Glutamatergic neuron (in vitro differentiated cells): ENCODE measurements around the gene LYPD6. TPM values are rescaled to one million over a fixed set of nuclear protein-coding genes. Genes with fewer than 3 reads are reported as not detected.

Experiments used
- DNase-seq: peaks from one replicate; pipeline ENCODE4 v3.0.0; 2022
- H3K27ac Mint-ChIP-seq: one replicate; pipeline ENCODE4 v1.8.0; 2020; ENCODE audit warnings: mild to moderate bottlenecking, mixed read lengths, inconsistent platforms; ENCODE audit not compliant: unreplicated experiment
- H3K27me3 Mint-ChIP-seq: one replicate; pipeline ENCODE4 v1.8.0; 2020; ENCODE audit warnings: mild to moderate bottlenecking, moderate library complexity, mixed read lengths, inconsistent platforms; ENCODE audit not compliant: unreplicated experiment
- H3K36me3 Mint-ChIP-seq: one replicate; pipeline ENCODE4 v1.8.0; 2020; ENCODE audit warnings: mild to moderate bottlenecking, mixed read lengths, inconsistent platforms; ENCODE audit not compliant: unreplicated experiment
- H3K4me1 Mint-ChIP-seq: one replicate; pipeline ENCODE4 v1.8.0; 2020; ENCODE audit warnings: mild to moderate bottlenecking, low read depth, mixed read lengths, inconsistent platforms; ENCODE audit not compliant: unreplicated experiment
- H3K4me3 Mint-ChIP-seq: one replicate; pipeline ENCODE4 v1.8.0; 2020; ENCODE audit warnings: mild to moderate bottlenecking, mixed read lengths, inconsistent platforms; ENCODE audit not compliant: unreplicated experiment
- H3K9me3 Mint-ChIP-seq: one replicate; pipeline ENCODE4 v1.8.0; 2020; ENCODE audit warnings: mild to moderate bottlenecking, moderate library complexity, mixed read lengths, inconsistent platforms; ENCODE audit not compliant: unreplicated experiment
- total RNA-seq: library from RNA; stranded (reverse); fragmentation: NEBNext Ultra II Directional; extraction: Animal tissue kit (Norgen Biotek cat#: 25700); gene quantifications from one replicate; pipeline ENCODE4 v1.2.1, GENCODE V29; 2021; ENCODE audit not compliant: unreplicated experiment
- TF ChIP-seq, protein P1 (sequence below): fragments of 200-600 bp; sonication (generic); IDR thresholded peaks from one replicate; pipeline ENCODE4 v1.5.0; 2021; ENCODE audit not compliant: partially characterized antibody, unreplicated experiment

Gene LYPD6
- total RNA-seq, 1 donor from 2014 or later: 1.5 TPM

DNA sequence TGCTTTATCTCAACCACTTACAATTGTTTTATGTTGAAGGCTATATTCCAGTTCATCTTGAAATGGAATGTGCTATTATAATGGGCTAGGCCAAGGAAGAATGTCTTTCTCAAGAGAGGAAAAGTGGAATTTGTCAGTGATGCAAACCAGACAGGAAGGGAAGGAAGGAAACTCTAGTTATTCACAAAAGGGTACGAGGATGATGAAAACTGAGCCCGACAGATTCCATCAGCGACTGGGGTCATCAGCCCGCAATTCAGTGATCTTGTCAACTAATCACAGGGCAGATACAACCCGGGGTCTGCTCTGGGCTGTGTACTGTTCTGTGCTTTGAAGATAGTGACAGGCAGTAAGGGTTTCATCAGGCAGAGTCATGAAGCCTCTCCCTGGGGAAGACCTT is 23.4 kb upstream of the LYPD6 start:
- Mint-ChIP-seq H3K9me3 (no peaks in the 10 kb centered on the region), H3K27ac (no peak overlapping the region), H3K4me1 (no peaks in the 10 kb centered on the region), H3K27me3 (peaks cover 2% of the 10 kb centered on the region), H3K36me3 (no peaks in the 10 kb centered on the region), H3K4me3 (no peak overlapping the region)
- no peak for DNase-seq
- TF ChIP-seq, protein P1, sequence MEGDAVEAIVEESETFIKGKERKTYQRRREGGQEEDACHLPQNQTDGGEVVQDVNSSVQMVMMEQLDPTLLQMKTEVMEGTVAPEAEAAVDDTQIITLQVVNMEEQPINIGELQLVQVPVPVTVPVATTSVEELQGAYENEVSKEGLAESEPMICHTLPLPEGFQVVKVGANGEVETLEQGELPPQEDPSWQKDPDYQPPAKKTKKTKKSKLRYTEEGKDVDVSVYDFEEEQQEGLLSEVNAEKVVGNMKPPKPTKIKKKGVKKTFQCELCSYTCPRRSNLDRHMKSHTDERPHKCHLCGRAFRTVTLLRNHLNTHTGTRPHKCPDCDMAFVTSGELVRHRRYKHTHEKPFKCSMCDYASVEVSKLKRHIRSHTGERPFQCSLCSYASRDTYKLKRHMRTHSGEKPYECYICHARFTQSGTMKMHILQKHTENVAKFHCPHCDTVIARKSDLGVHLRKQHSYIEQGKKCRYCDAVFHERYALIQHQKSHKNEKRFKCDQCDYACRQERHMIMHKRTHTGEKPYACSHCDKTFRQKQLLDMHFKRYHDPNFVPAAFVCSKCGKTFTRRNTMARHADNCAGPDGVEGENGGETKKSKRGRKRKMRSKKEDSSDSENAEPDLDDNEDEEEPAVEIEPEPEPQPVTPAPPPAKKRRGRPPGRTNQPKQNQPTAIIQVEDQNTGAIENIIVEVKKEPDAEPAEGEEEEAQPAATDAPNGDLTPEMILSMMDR: no peak

DNA sequence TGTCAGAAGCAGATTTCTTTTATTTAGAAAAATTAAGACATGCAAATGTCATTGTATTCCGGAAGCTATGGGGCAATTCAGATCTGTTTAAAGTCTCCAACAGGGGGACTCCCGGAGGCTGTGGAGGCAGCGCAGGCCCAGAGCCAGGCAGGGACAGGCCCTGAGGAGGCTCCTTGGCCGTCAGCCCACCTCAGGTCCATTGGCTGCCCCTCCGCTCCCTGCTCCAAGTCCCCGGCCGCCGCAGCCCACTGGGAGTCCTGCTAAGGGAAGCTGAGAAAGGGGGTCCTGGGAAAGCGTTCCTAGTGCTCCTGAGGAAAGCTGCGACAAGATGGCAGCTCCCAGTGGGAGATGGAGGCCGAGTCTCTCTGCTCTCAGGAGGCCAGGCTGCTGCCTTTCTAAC is 20.0 kb upstream of the LYPD6 start:
- no peaks in the 10 kb centered on the region for H3K36me3 Mint-ChIP-seq
- no peak overlapping the region for H3K27ac Mint-ChIP-seq
- H3K4me3 Mint-ChIP-seq: no peak overlapping the region
- no peaks in the 10 kb centered on the region for H3K27me3 Mint-ChIP-seq
- H3K4me1 Mint-ChIP-seq: no peaks in the 10 kb centered on the region
- DNase-seq: no peak
- TF ChIP-seq, protein P1: no peak
- H3K9me3 Mint-ChIP-seq: no peaks in the 10 kb centered on the region

DNA sequence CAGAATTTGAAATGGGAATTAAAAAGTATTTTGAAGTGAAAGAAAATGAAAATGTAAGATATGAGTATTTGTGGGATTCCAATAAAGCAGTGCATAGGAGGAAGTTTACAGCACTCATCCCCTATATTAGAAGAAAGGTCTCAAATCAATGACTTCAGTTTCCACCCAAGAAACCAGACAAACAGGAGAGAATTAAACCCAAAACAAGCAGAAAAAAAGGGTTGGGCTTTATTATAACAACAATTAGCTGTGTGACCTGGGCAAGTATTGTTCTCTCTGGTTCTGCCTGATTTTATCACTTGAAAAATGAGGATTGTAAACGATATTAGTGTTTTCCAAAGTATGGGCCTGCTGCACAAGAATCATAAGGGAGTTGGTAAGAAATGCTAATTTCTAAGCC is 18.3 kb upstream of the LYPD6 start:
- H3K4me1 Mint-ChIP-seq: no peaks in the 10 kb centered on the region
- no peaks in the 10 kb centered on the region for H3K9me3 Mint-ChIP-seq
- no peaks in the 10 kb centered on the region for H3K27me3 Mint-ChIP-seq
- no peaks in the 10 kb centered on the region for H3K36me3 Mint-ChIP-seq
- no peak overlapping the region for H3K4me3 Mint-ChIP-seq
- TF ChIP-seq, protein P1: no peak
- DNase-seq: no peak
- no peak overlapping the region for H3K27ac Mint-ChIP-seq

DNA sequence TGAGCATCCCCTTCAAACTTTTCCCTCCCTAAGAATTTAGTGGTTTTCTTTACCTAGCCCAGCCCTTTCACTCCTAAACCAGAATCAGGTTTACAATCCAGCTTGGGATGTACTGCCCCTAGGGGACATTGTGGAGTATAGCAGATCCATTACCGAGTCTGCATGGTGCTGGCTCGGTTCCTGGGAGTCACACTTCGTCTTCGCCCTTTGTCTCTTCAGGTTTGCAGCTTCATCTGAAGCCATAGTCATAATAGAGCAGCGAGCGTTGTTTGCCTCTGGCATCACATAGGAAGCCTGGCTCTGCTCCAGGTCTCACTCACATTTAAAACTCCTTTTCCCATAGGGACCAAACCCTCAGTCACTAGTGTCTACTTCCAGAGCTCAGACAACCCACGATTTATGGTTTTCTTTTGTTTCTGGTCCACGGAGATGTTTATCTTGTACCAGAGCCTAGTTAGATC is 16.8 kb upstream of the LYPD6 start:
- TF ChIP-seq, protein P1: peak; percentile 87
- Mint-ChIP-seq H3K27me3 (no peaks in the 10 kb centered on the region), H3K4me3 (no peak overlapping the region), H3K36me3 (peaks cover 3% of the 10 kb centered on the region), H3K9me3 (no peaks in the 10 kb centered on the region), H3K4me1 (no peaks in the 10 kb centered on the region), H3K27ac (no peak overlapping the region)
- DNase-seq: no peak

DNA sequence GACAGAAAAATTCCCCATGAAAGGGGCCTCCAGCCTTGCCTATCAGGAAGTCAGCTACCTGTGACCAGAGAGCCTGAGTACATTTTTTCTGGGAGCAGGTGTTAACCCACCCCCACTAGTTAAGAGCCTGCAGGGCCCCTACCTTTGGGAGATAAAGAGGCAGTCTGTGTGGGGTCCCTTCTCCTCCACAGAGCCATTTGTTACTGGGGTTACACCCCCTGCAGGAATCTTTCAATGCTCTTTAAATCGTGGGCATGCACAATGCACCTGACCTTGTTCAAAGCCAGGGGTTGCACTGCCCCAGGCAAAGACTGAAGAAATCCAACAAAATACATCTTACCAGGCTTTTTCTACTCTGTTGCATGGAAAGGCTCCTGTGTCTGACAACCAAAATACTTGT is 15.7 kb upstream of the LYPD6 start:
- H3K36me3 Mint-ChIP-seq: peaks cover 3% of the 10 kb centered on the region
- no peaks in the 10 kb centered on the region for H3K27me3 Mint-ChIP-seq
- TF ChIP-seq, protein P1: no peak
- H3K27ac Mint-ChIP-seq: no peak overlapping the region
- H3K4me3 Mint-ChIP-seq: no peak overlapping the region
- no peaks in the 10 kb centered on the region for H3K9me3 Mint-ChIP-seq
- H3K4me1 Mint-ChIP-seq: no peaks in the 10 kb centered on the region
- no peak for DNase-seq
